Psoas muscle (tissue), 8 donors: ENCODE measurements around the gene ARHGAP15. TPM values are rescaled to one million over a fixed set of nuclear protein-coding genes. Genes with fewer than 3 reads are reported as not detected.

ENCODE experiments used
- ATAC-seq, 4 donors: fragments of 200-7000 bp; cut with Tn5 transposase; one replicate each; pipeline ENCODE4 v1.9.1; 2020; ENCODE audit warnings: moderate library complexity in 3 of 4, mild to moderate bottlenecking in 2 of 4
- DNase-seq, 2 donors: peaks; one replicate each; pipeline ENCODE4 v3.0.0-alpha.2; 2020
- H3K27ac ChIP-seq: fragments of 200-600 bp; one replicate; pipeline ENCODE4 v1.8.0; 2022
- H3K27me3 ChIP-seq, 3 donors: fragments of 200-600 bp in 1 of 3; one replicate each; pipeline versions ENCODE4 v1.6.1 to v1.8.0; 2013 to 2022; ENCODE audit warnings: low read length in 2 of 3, mild to moderate bottlenecking in 2 of 3, moderate library complexity in 1 of 3; ENCODE audit not compliant: insufficient read depth in 3 of 3
- H3K36me3 ChIP-seq, 2 donors: fragments of 200-600 bp in 1 of 2; one replicate each; pipeline versions ENCODE4 v1.6.1 to v1.8.0; 2013 to 2022; ENCODE audit warnings: low read depth in 1 of 2, mild to moderate bottlenecking in 1 of 2, moderate library complexity in 1 of 2; ENCODE audit not compliant: insufficient read depth in 1 of 2
- H3K4me1 ChIP-seq: fragments of 200-600 bp; one replicate; pipeline ENCODE4 v1.8.0; 2022
- H3K4me3 ChIP-seq: fragments of 200-600 bp; one replicate; pipeline ENCODE4 v1.8.0; 2022; ENCODE audit warnings: mild to moderate bottlenecking
- H3K9me3 ChIP-seq: fragments of 200-600 bp; one replicate; pipeline ENCODE4 v1.8.0; 2022
- CTCF ChIP-seq: fragments of 200-600 bp; IDR thresholded peaks from one replicate; pipeline ENCODE4 v1.8.0; 2022; ENCODE audit warnings: antibody characterized with exemption
- WGBS, 3 donors: extraction: QIAGEN DNeasy Blood & Tissue Kit; methylation state at CpG; one replicate each; pipeline versions ENCODE4 v1.1.6 to v1.1.7; 2013; 5-methylcytosine and 5-hydroxymethylcytosine counted together
- intact Hi-C, 2 donors: fragments of 100-400 bp; cut with DNase I; formaldehyde crosslinking; loops; one replicate each; pipeline versions ENCODE4 v1.11.0 to v1.14.2; 2022
- polyA plus RNA-seq, 3 donors: library from polyadenylated mRNA; stranded (reverse); fragments of 200-250 nt; gene quantifications; one replicate each; pipeline ENCODE4 v1.2.3, GENCODE V29; 2013
- total RNA-seq, 4 donors: library from RNA; stranded (reverse); fragmentation: NEBNext Ultra II Directional in 2 of 4; extraction: Animal tissue kit (Norgen Biotek cat#: 25700) in 2 of 4; gene quantifications; one replicate each; pipeline versions ENCODE4 v1.2.1 to v1.2.4, GENCODE V29; 2021 to 2023
- donor health status: healthy with polysubstance abuse.
- donor health status: DM: no; HTN: no; CAD: no; lungs with moderate emphysema.
- donor health status: Bipolar disorder and iron deficiency.
- donor health status: healthy.
- donor health status: DM: yes; HTN: yes; CAD: no.
- donor health status: DM: no; HTN: no; CAD: no.
- donor health status: DM: no; HTN: no; CAD: no.
- donor health status: DM: yes; HTN: yes; CAD: no.

The ARHGAP15 gene
- total and polyA plus RNA-seq, 7 donors, result 0.49 to 3.1 (median 0.95) TPM

DNA sequence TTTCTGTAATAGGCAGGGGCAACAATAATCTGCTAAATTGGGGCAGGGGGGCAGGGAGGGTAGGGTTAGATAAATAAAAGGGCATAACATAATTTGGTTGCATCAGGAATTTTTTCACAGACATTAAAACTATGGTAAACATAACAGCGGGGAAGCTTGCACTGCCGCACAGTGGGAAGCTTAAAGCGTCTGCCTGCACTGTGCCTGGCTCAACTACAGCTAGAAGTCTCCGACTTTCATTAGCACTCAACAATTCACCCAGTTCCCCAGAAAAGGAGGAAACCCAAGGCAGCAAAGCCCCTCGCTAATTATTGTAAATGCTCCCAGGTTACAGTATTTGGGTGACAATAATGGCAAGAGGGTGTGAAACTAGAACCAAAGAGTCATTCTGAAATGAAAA, 562.9 kb downstream of the ARHGAP15 start:
- ATAC-seq, result no peak
- Histone ChIP-seq H3K4me1 (no peaks in the 10 kb centered on the region), H3K4me3 (no peak overlapping the region), H3K27ac (no peak overlapping the region), H3K36me3 (no peaks in the 10 kb centered on the region), H3K9me3 (no peaks in the 10 kb centered on the region), H3K27me3 (no peaks in the 10 kb centered on the region)
- TF ChIP-seq CTCF, result no peak
- intact Hi-C loops, result no loop called here
- 92 to 94% (median 93%) methylated on average over 5 of the region's 5 CpGs for WGBS, 3 donors
- DNase-seq, result no peak

DNA sequence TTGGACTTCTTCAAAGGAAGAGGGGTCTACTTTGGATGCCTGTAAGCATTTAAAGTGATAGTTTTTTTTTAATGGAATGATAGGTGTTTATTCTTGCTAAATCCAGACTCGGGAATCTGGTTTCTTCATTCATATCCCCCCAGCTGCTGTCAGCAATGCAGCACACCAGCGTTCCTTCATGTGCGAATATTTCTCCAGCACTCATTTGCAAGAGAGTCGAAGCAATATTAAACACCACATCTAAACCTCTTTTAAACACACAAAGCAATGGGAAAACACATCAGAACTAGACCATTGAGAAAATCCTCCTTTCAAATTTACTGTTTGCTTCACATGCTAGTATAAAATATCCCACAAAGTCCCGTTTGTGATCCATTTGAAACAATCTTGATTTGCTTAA, 563.7 kb downstream of the ARHGAP15 start:
- no peaks in the 10 kb centered on the region for H3K36me3 ChIP-seq
- WGBS, 3 donors, result 40 to 60% (median 41%) methylated on average over 5 of the region's 5 CpGs
- H3K9me3 ChIP-seq, result no peaks in the 10 kb centered on the region
- DNase-seq (no peak), ATAC-seq (no peak)
- H3K27ac ChIP-seq, result no peak overlapping the region
- intact Hi-C loops, result no loop called here
- H3K4me3 ChIP-seq, result no peak overlapping the region
- no peaks in the 10 kb centered on the region for H3K27me3 ChIP-seq
- H3K4me1 ChIP-seq, result no peaks in the 10 kb centered on the region
- no peak for TF ChIP-seq CTCF

GRCh38 chr2:143694335-143694734, 565.1 kb downstream of the ARHGAP15 start:
- TF ChIP-seq CTCF, result no peak
- Histone ChIP-seq H3K9me3 (no peaks in the 10 kb centered on the region), H3K27me3 (no peaks in the 10 kb centered on the region), H3K27ac (no peak overlapping the region), H3K4me1 (no peaks in the 10 kb centered on the region), H3K4me3 (no peak overlapping the region), H3K36me3 (no peaks in the 10 kb centered on the region)
- 75 to 81% (median 79%) methylated on average over 3 of the region's 3 CpGs for WGBS, 3 donors
- intact Hi-C loops, result no loop called here
- ATAC-seq, result no peak
- no peak for DNase-seq

- no peak for TF ChIP-seq CTCF
- no peak for ATAC-seq
- no peak overlapping the region for H3K27ac ChIP-seq
Measured at GRCh38 chr2:143696651-143697050, 567.4 kb downstream of the ARHGAP15 start.

GRCh38 chr2:143697744-143698143, 568.5 kb downstream of the ARHGAP15 start:
- intact Hi-C loops, result no loop called here
- 89 to 97% (median 92%) methylated on average over 1 of the region's 1 CpG for WGBS, 3 donors
- no peaks in the 10 kb centered on the region for H3K27me3 ChIP-seq

More at GRCh38 chr2:143696651-143697050, 567.4 kb downstream of the ARHGAP15 start:
- intact Hi-C loops, result no loop called here
- no peaks in the 10 kb centered on the region for H3K4me1 ChIP-seq
- no peak for DNase-seq
- no peak overlapping the region for H3K4me3 ChIP-seq
- H3K36me3 ChIP-seq, result no peaks in the 10 kb centered on the region
- H3K9me3 ChIP-seq, result no peaks in the 10 kb centered on the region
- no peaks in the 10 kb centered on the region for H3K27me3 ChIP-seq

More at GRCh38 chr2:143697744-143698143, 568.5 kb downstream of the ARHGAP15 start:
- Histone ChIP-seq H3K9me3 (no peaks in the 10 kb centered on the region), H3K4me1 (no peaks in the 10 kb centered on the region), H3K36me3 (no peaks in the 10 kb centered on the region), H3K4me3 (no peak overlapping the region), H3K27ac (no peak overlapping the region)
- no peak for TF ChIP-seq CTCF
- DNase-seq, result no peak
- ATAC-seq, result no peak
